ELF-1 (cell line): ENCODE data around the gene COMT.

Experiments
- DNase-seq: peaks from one replicate; pipeline ENCODE4 v3.0.0-alpha.2; 2016; ENCODE audit warnings: low read depth, low spot score

The COMT gene

GRCh38 chr22:19969141-19969928 is 27.8 kb downstream of the COMT start:
- no peak for DNase-seq

- no peak for DNase-seq
Measured at GRCh38 chr22:19970031-19970478, 28.5 kb downstream of the COMT start.

DNA sequence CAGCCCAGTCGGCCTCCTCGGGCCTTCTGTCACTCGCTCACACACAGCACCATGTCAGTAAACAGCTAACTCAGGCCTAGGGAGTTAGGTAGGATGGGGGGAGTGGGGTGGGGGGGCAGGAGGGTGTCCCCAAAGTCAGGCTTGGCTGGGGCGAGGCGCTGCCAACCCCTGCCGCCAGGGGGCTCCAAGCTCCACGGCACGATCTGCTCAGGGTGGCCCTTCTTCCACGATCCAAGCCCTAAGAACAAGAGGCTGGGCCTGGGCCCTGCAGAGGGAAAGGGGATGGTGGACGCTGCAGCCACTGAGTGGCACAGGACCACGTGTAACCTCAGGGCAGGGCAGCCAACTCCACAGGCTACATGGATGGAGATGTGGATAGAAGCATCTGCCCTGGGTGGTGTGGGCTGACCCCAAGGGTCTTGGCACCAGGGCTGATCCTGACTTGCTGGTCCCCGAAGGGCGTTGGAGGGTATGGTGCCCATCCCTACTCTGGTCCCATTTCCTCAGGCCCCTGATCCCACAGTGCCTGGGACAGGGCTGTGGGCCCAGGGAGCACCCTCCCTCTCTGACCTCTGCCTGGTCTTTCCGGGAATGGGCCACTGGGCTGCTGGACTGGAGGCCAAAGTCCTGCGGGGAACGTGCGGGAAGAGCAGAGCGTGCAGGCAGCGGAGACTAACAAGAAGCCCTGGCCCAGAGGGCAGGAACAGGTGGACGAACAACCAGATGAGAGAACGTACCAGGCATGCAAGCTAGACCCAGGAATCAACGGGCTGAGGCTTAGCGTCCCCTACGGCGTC is 29.1 kb downstream of the COMT start:
- peak; percentile 72 for DNase-seq

- DNase-seq: no peak
Measured at GRCh38 chr22:19971276-19972124, 29.9 kb downstream of the COMT start.

DNA sequence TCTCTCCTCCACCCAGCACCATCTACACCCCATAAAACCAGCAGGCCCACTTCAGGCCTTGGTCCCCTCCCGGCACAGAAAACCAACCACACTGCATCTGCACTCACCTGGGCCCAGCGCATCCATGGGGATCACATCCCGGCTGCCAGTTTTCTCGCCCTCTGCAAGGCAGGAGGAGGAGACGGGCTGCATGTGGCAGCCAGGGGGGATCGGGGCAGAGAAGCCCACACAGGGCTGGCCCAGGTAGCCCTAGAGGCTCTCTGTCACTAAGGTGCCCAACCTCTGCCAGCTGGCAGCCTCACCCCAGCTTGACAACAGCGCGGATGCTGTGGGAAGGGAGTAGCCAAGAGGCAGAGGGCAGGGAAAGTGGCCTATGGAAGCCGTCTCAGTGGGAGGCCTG is 30.7 kb downstream of the COMT start:
- DNase-seq: no peak

DNA sequence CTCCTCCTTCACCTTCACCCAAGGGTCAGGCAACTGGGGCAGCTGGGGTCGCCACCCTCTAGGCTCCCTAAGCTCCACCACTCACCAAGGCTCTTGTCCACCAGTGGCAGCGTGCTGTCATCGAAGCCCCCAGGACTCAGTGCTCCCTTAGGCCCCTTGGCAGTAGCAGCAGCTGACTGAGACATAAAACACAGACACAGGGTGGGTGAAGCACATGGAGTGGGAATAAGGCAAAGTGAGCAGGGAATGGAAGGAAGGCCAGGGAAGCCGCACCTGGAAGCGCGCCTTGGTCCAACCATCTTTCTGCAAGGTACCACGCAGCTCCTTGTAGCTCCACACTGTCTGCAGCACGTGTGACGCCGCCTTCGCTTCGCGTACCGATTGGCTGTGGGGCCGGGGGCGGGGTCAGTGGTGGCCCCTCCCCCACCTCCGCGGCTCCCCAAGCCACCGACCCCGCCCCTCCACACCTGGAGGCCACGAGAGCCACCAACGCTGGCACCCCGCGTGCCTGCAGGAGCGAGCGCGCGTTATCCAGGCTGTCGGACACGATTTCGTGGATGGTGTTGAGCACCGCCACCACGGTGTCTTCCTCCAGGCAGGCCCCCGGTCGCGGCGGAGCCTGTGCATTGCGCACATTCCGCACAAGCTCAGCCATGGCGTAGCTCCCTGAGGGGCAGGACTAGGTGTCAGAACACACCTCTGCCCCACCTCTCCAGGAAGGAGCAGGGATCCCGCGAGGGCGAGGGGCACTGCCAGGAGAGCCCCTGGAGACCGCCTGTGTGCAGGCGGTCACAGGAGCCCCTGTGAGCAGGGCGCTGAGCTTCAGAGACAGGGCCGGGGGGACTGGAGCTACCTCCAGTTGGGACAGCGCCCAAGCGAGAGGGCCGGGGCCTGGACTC is 31.3 kb downstream of the COMT start:
- no peak for DNase-seq

DNA sequence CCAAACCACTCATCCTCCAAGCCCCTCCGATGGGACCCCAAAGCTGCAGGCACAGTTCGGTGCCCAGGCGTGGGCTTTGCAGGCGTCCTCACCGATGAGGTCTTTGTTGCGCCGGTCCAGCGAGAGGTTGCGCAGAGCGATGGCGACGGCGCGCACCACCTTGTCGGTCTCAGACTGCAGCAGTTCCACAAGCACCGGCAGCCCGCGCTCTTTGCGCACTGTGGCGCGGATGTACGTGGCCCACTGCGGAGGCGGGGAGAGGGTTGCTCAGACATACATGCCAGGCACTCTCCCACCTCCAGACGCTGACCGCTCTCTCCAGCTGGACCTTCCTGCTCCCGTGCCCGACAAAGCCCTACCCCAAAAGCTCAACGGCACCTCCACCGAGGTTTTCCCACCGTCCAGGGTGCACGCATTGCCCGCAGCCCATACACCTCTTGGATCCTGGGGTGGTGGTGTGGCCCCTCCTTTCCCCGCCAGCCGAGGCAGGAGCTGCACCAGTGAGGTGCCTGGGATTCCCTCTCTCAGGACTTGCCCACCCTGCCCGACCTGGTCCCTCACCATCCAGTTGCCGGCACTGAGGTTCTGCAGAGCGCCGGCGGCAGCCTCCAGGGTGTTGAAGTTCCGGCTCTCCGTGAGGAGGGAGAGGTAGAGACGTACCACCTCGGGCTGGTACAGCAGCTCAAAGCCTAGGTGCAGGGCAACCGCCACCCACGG is 32.1 kb downstream of the COMT start:
- no peak for DNase-seq

GRCh38 chr22:19974268-19974861 is 32.8 kb downstream of the COMT start:
- DNase-seq: peak; percentile 97

DNA sequence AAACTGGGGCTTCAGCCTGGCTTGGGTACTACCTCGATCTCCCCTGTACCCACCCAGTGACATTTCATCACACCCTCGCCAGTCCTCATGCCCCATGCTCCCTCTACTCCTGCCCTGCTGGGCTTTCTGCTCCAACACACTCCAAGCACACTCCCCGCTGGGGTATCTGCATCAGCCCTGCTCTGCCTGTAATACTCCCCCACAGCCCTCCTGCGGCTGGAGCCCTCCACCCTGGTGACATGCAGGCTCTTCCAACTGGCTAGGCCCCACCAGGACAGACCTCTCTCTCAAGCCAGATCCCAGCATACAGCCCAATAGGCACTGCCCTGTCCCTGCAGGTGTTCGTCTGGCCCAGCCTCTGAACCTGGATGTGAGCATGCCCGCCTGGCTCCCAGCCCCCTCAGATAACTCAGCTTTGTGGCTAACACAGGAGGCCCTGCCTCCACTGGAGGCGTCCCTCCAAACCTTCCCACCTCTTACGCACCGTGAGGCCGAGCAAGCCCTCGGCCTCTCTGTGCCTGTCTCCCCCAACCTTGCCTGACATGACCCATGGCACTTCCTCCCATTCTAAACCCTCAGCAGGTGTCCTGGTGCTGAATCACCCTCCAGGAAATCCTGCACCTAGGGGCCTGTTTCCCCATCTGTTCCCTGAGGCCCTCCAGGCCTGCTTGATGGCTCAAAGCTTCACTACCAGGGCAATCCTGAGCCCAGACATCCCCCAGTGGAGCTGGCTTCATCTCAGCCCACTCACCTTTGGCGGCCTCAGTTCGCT is 33.5 kb downstream of the COMT start:
- no peak for DNase-seq

GRCh38 chr22:19975707-19976035 is 34.1 kb downstream of the COMT start:
- no peak for DNase-seq

GRCh38 chr22:19976671-19977070 is 35.1 kb downstream of the COMT start:
- no peak for DNase-seq

GRCh38 chr22:19977296-19978243 is 36.0 kb downstream of the COMT start:
- no peak for DNase-seq

- no peak for DNase-seq
Measured at GRCh38 chr22:19978748-19979147, 37.2 kb downstream of the COMT start.

DNA sequence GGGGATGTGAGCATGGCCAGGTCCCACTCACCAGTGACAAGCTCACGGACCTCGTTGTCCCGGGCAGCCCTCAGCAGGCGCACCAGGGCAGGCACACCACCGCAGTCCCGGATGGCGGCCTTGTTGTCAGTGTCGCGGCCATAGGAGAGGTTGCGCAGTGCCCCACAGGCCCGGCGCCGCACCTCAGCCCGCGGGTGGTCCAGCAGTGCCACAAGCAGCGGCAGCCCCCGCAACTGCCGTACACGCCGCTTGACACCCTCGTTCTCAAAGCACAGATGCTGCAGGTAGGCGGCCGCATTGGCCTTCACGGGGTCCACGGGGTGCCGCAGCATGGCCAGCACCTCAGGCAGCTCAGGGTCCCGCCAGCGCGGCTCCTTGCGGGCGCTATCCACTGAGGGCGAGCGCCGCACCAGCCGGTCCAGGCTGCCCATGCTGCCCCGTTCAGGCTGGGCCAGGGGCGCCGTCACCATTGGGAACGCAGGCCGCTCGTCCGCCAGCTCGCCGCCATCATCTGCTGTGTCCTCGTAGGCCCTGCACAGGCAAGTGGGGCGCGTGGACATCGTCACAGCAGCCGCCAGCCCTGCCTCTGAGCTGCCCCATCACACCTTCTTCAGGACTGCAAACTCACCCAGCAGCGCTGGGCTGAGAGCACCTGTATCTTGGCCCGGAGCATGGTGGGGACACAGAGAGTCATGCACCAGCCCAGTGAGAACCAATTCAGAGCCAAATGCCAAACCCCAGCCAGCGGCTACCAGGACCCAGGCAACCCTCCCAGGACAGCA is 38.3 kb downstream of the COMT start:
- DNase-seq: no peak

GRCh38 chr22:19980766-19981165 is 39.2 kb downstream of the COMT start:
- no peak for DNase-seq

GRCh38 chr22:19981171-19981960 is 39.8 kb downstream of the COMT start:
- DNase-seq: no peak
